Heart left ventricle (tissue), 16 donors: Measurements from ENCODE around the gene GNB2. TPM values are rescaled to one million over a fixed set of nuclear protein-coding genes. Genes with fewer than 3 reads are reported as not detected.

Experiments used
- ATAC-seq, 4 donors: fragments of 200-7000 bp; cut with Tn5 transposase; one replicate each; pipeline ENCODE4 v1.9.1; 2020 to 2022; ENCODE audit warnings: moderate library complexity in 4 of 4, mild to moderate bottlenecking in 3 of 4, moderate number of reproducible peaks in 1 of 4
- DNase-seq, 5 donors: peaks; one replicate each; pipeline ENCODE4 v3.0.0-alpha.2; 2020
- H3K27ac ChIP-seq, 12 donors: fragments of 200-600 bp; sonication (generic) in 4 of 12; one replicate each; pipeline versions ENCODE4 v1.5.0 to v1.8.0; 2016 to 2022; ENCODE audit warnings: mild to moderate bottlenecking in 2 of 12
- H3K27me3 ChIP-seq, 9 donors: fragments of 200-600 bp; sonication (generic) in 2 of 9; one replicate each; pipeline versions ENCODE4 v1.5.1 to v1.8.0; 2016 to 2022; ENCODE audit warnings: mild to moderate bottlenecking in 3 of 9
- H3K36me3 ChIP-seq, 9 donors: fragments of 200-600 bp; sonication (generic) in 2 of 9; one replicate each; pipeline versions ENCODE4 v1.5.0 to v1.8.0; 2018 to 2022; ENCODE audit warnings: mild to moderate bottlenecking in 2 of 9
- H3K4me1 ChIP-seq, 12 donors: fragments of 200-600 bp; sonication (generic) in 4 of 12; one replicate each; pipeline versions ENCODE4 v1.5.0 to v1.8.0; 2016 to 2022; ENCODE audit warnings: mild to moderate bottlenecking in 3 of 12
- H3K4me3 ChIP-seq, 12 donors: fragments of 200-600 bp; sonication (generic) in 4 of 12; one replicate each; pipeline versions ENCODE4 v1.5.0 to v1.8.0; 2017 to 2022; ENCODE audit warnings: mild to moderate bottlenecking in 9 of 12, moderate library complexity in 4 of 12
- H3K9me3 ChIP-seq, 12 donors: fragments of 200-600 bp; sonication (generic) in 4 of 12; one replicate each; pipeline versions ENCODE4 v1.5.0 to v1.8.0; 2016 to 2022; ENCODE audit warnings: mild to moderate bottlenecking in 1 of 12
- POLR2A ChIP-seq, 2 donors: fragments of 450-650 bp; IDR thresholded peaks; one replicate each; pipeline ENCODE4 v1.6.1; 2017; ENCODE audit warnings: antibody characterized with exemption in 2 of 2, mild to moderate bottlenecking in 2 of 2, moderate library complexity in 2 of 2
- WGBS, 4 donors: extraction: QIAGEN DNeasy Blood & Tissue Kit in 2 of 4; methylation state at CpG; one replicate each; pipeline versions ENCODE4 v1.1.5 to v1.1.7; 2013 to 2018; 5-methylcytosine and 5-hydroxymethylcytosine counted together
- intact Hi-C, 10 donors: fragments of 100-400 bp; cut with DNase I; formaldehyde crosslinking; loops; one replicate each; pipeline versions ENCODE4 v1.11.1 to v1.14.2; 2022
- polyA plus RNA-seq, 2 donors: library from polyadenylated mRNA; stranded (reverse); fragments of 200-250 nt; gene quantifications; one replicate each; pipeline ENCODE4 v1.2.3, GENCODE V29; 2013
- total RNA-seq, 9 donors: library from RNA; depleted of rRNA in 2 of 9; stranded (reverse); fragments of >200 nt in 2 of 9; fragmentation: NEBNext Ultra II Directional in 3 of 9; extraction: Animal tissue kit (Norgen Biotek cat#: 25700) in 3 of 9; gene quantifications; one replicate each; pipeline versions ENCODE4 v1.1.0 to v1.2.4, GENCODE V29; 2016 to 2023
- TF ChIP-seq, protein P1 (sequence below), 12 donors: fragments of 200-600 bp; sonication (generic) in 4 of 12; IDR thresholded peaks; one replicate each; pipeline versions ENCODE4 v1.5.0 to v1.8.0; 2018 to 2022; ENCODE audit warnings: antibody characterized with exemption in 12 of 12, mild to moderate bottlenecking in 5 of 12
- donor health status: ischemic (EF 13 %, LVEDD 7.1; RV severe dilation, severe dysfunction).
- donor health status: healthy with polysubstance abuse.
- donor health status: DM: no; HTN: yes; CAD: no.
- donor health status: DM: no; HTN: no; CAD: no.
- donor health status: ischemic (EF 25% LVEDD 6.9; RV normal size, moderate dysfunction).
- donor health status: ischemic (EF 25% LVEDD 5.7; RV mildly dilated, moderate dysfunction).
- donor health status: healthy.
- donor health status: DM: yes; HTN: yes; CAD: no.
- donor health status: ischemic (EF 35%, LVEDD 5.7; RV mildly dilated, moderate dysfunction).
- donor health status: nonischemic (EF 11% LVEDD 7.7; RV severe dilation, severe dysfunction).
- donor health status: DM: yes; HTN: yes; CAD: no.
- donor health status: PGD.
- donor health status: ischemic (EF 29% LVEDD 5.4; RV normal size, mild dysfunction).
- donor health status: nonischemic (EF 23%, LVEDD 6.1; RV moderate dilation, normal function).

GNB2 gene
- total and polyA plus RNA-seq, 11 donors, result 48.0 to 199 (median 122) TPM

DNA sequence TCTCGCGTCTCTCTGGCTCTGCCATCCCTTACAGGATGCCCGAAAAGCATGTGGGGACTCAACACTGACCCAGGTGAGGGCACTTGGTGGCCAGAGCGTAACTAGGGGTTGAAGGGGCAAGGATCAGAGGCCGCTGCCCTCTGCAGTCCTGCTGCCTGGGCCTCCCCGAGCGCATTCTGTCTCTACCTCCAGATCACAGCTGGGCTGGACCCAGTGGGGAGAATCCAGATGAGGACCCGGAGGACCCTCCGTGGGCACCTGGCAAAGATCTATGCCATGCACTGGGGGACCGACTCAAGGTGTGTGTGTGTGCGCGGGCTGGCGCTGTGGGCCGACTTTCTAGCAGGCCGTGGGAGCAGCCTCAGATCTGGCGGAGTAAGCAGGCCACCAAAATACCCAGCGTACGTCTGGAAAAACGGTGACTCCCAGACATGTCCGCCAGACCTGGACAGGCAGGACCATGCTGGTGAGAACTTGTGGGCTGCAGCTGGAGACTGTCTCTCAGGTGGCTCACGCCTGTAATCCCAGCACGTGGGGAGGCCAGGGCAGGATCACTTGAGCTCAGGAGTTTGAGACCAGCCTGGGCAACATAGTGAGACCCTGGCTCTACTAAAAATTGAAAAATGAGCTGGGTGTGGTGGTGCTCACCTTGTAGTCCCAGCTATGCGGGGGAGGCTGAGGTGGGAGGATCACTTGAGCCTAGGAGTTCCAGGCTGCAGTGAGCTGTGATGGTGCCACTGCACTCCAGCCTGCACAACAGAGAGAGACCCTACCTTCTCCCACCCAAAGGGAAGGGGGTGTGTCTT, 3.2 kb downstream of the GNB2 start:
- Histone ChIP-seq H3K27ac (peak overlapping the region; percentile 88 to 100 (median 98)), H3K27me3 (no peaks in the 10 kb centered on the region), H3K4me1 (peaks cover 0 to 51% (median 17%) of the 10 kb centered on the region in 12 donors), H3K36me3 (peaks cover 0 to 53% (median 49%) of the 10 kb centered on the region in 9 donors), H3K9me3 (no peaks in the 10 kb centered on the region), H3K4me3 (peak overlapping the region in 11 of 12 donors; percentile 79 to 100 (median 96))
- ATAC-seq (no peak), DNase-seq (peak in 1 of 5 donors; percentile 63)
- intact Hi-C loops, result loop anchor here in 6 of 10 donors (5.0 to 10.0 kb wide), 6 partner anchors 62 to 209 kb away; partner anchors contain the start of genes FBXO24 (in 2 of the 6), LRCH4 (in 2 of the 6) and MOSPD3 (in 1 of the 6)
- TF ChIP-seq, protein P1, sequence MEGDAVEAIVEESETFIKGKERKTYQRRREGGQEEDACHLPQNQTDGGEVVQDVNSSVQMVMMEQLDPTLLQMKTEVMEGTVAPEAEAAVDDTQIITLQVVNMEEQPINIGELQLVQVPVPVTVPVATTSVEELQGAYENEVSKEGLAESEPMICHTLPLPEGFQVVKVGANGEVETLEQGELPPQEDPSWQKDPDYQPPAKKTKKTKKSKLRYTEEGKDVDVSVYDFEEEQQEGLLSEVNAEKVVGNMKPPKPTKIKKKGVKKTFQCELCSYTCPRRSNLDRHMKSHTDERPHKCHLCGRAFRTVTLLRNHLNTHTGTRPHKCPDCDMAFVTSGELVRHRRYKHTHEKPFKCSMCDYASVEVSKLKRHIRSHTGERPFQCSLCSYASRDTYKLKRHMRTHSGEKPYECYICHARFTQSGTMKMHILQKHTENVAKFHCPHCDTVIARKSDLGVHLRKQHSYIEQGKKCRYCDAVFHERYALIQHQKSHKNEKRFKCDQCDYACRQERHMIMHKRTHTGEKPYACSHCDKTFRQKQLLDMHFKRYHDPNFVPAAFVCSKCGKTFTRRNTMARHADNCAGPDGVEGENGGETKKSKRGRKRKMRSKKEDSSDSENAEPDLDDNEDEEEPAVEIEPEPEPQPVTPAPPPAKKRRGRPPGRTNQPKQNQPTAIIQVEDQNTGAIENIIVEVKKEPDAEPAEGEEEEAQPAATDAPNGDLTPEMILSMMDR (IDR thresholded peaks at IDR 0.05), result no peak
- TF ChIP-seq POLR2A (IDR thresholded peaks at IDR 0.05), result no peak
- WGBS, 4 donors, result 80 to 84% (median 83%) methylated on average over 18 to 23 of the region's 23 CpGs

DNA sequence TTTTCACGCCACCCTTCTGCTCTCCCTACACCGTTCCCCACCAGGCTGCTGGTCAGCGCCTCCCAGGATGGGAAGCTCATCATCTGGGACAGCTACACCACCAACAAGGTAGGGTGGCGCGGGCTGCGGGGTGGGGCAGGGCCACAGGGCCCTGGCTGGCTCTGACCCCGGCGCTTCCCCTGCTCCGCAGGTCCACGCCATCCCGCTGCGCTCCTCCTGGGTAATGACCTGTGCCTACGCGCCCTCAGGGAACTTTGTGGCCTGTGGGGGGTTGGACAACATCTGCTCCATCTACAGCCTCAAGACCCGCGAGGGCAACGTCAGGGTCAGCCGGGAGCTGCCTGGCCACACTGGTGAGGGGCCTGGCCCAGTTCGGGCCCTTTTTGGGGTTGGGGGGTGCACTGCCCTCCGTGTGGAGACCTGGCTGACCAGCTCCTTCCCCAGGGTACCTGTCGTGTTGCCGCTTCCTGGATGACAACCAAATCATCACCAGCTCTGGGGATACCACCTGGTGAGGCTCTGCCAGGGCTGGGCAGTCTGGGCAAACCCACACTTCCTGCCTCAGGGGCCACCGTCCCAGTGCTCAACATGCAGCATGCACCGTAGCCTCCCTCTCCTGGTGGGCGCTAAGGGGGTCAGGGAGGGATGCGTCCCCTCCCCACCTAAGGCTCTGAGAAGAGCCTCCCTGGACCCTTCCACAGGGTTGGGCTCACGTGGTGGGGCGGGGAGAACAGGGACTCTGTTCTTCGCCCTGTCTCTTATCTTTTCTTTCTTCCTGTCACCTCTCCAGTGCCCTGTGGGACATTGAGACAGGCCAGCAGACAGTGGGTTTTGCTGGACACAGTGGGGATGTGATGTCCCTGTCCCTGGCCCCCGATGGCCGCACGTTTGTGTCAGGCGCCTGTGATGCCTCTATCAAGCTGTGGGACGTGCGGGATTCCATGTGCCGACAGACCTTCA, 4.0 kb downstream of the GNB2 start:
- no peak for TF ChIP-seq POLR2A (IDR thresholded peaks at IDR 0.05)
- TF ChIP-seq, protein P1 (IDR thresholded peaks at IDR 0.05), result no peak
- peak in 1 of 5 donors; percentile 63 for DNase-seq
- 82 to 86% (median 84%) methylated on average over 27 to 36 of the region's 36 CpGs for WGBS, 4 donors
- Histone ChIP-seq H3K4me3 (no peak overlapping the region), H3K36me3 (peaks cover 0 to 62% (median 58%) of the 10 kb centered on the region in 9 donors), H3K27me3 (no peaks in the 10 kb centered on the region), H3K4me1 (peaks cover 0 to 49% (median 17%) of the 10 kb centered on the region in 12 donors), H3K27ac (peak overlapping the region in 2 of 12 donors; percentile 20 to 67), H3K9me3 (no peaks in the 10 kb centered on the region)
- intact Hi-C loops, result loop anchor here in 6 of 10 donors (5.0 to 10.0 kb wide), 6 partner anchors 63 to 210 kb away; partner anchors contain the start of genes FBXO24 (in 2 of the 6), LRCH4 (in 2 of the 6) and MOSPD3 (in 1 of the 6)
- no peak for ATAC-seq

DNA sequence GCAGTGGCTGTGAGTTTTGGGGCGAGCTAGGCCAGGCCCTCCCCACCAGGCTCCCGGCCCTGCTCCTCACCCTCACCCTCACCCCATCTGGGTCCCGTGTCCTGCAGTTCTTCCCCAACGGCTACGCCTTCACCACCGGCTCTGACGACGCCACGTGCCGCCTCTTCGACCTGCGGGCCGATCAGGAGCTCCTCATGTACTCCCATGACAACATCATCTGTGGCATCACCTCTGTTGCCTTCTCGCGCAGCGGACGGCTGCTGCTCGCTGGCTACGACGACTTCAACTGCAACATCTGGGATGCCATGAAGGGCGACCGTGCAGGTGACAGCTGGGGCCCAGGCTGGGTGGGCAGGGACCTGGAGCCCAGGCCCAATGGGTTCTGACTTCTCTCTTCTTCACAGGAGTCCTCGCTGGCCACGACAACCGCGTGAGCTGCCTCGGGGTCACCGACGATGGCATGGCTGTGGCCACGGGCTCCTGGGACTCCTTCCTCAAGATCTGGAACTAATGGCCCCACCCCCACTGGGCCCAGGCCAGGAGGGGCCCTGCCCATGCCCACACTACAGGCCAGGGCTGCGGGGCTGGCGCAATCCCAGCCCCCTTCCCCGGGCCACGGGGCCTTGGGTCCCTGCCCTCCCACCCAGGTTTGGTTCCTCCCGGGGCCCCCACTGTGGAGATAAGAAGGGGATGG, 4.9 kb downstream of the GNB2 start:
- Histone ChIP-seq H3K4me1 (peaks cover 0 to 44% (median 14%) of the 10 kb centered on the region in 12 donors), H3K9me3 (no peaks in the 10 kb centered on the region), H3K4me3 (no peak overlapping the region), H3K36me3 (peaks cover 3 to 70% (median 67%) of the 10 kb centered on the region in 9 donors), H3K27ac (peak overlapping the region in 2 of 12 donors; percentile 5 to 67), H3K27me3 (no peaks in the 10 kb centered on the region)
- no peak for TF ChIP-seq POLR2A (IDR thresholded peaks at IDR 0.05)
- TF ChIP-seq, protein P1 (IDR thresholded peaks at IDR 0.05), result no peak
- peak in 1 of 5 donors; percentile 70 for DNase-seq
- no peak for ATAC-seq
- 61 to 73% (median 71%) methylated on average over 33 to 35 of the region's 35 CpGs for WGBS, 4 donors
- intact Hi-C loops, result loop anchor here in 6 of 10 donors (5.0 to 10.0 kb wide), 6 partner anchors 64 to 211 kb away; partner anchors contain the start of genes FBXO24 (in 2 of the 6), LRCH4 (in 2 of the 6) and MOSPD3 (in 1 of the 6)
